Nasal cavity respiratory epithelium epithelial cell of viscerocranial mucosa (primary cell): ENCODE measurements around the gene KRTAP23-1. TPM values are rescaled to one million over a fixed set of nuclear protein-coding genes. Genes with fewer than 3 reads are reported as not detected.

ENCODE experiments used
- total RNA-seq: library from RNA; depleted of rRNA; stranded (reverse); fragments of >200 nt; gene quantifications from 2 replicates; pipeline ENCODE4 v1.2.3, GENCODE V29; 2014

Gene KRTAP23-1
- not detected in 2 replicates for total RNA-seq

DNA sequence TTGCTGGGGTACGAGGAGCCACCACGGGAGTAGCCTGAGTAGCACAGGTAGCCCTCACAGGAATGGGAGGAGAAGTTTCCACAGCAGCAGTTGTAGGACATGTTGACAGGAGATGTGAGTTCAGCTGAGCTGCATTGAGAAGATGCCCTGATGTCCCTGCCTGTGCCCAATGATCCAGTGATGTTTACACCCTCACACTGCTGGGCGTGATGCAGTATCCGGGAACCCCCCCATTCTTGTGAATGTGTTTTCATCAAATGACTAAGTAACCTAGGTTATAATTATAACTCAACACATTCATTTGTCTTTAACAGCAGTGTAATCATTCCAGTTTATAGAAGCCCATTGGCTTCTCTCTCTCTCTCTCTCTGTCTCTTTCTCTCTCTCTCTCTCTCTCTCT lies at the start of gene KRTAP23-1:
KRTAP23-1 (minus strand) TSS at position 101 of the 400 bp plus-strand sequence; CDS start at position 101, 0 bp downstream.

GRCh38 chr21:30395731-30396130 lies 47.3 kb upstream of the KRTAP23-1 start, which contains the start of gene KRTAP13-1:
Gene KRTAP13-1 (plus strand): TSS chr21:30396031. CDS start chr21:30396087, 56 bp downstream.

GRCh38 chr21:30372139-30372770 lies 23.8 kb upstream of the KRTAP23-1 start, which contains the start of gene KRTAP13-2:
Gene KRTAP13-2 (minus strand): TSS chr21:30372271. CDS start chr21:30372213, 58 bp downstream.

GRCh38 chr21:30337276-30337744 lies 11.1 kb downstream of the KRTAP23-1 start, which contains the start of gene KRTAP27-1:
Gene KRTAP27-1 (minus strand): TSS chr21:30337694. CDS start chr21:30337668, 26 bp downstream.

GRCh38 chr21:30320215-30320614 lies 28.2 kb downstream of the KRTAP23-1 start, which contains the start of gene KRTAP26-1:
Gene KRTAP26-1 (minus strand): TSS chr21:30320315. CDS start chr21:30320035, 280 bp downstream.

Other genes with a start within 250 kb of the KRTAP23-1 start
- gene CLDN17, start 181.8 kb downstream of the KRTAP23-1 start, total RNA-seq = 1.4 TPM in 1 of 2 replicates, not detected in the other
- 0.14 TPM in 1 of 2 replicates, not detected in the other for gene CLDN8, start 132.5 kb downstream of the KRTAP23-1 start, total RNA-seq
- gene KRTAP24-1, start 65.7 kb downstream of the KRTAP23-1 start, total RNA-seq = not detected in 2 replicates
- not detected in 2 replicates for gene KRTAP25-1, start 59.1 kb downstream of the KRTAP23-1 start, total RNA-seq
- gene KRTAP26-1, start 28.3 kb downstream of the KRTAP23-1 start, total RNA-seq = not detected in 2 replicates
- gene KRTAP27-1, start 10.9 kb downstream of the KRTAP23-1 start, total RNA-seq = not detected in 2 replicates
- not detected in 2 replicates for gene KRTAP13-2, start 23.7 kb upstream of the KRTAP23-1 start, total RNA-seq
- gene KRTAP13-1, start 47.4 kb upstream of the KRTAP23-1 start, total RNA-seq = not detected in 2 replicates
- gene KRTAP13-3, start 77.3 kb upstream of the KRTAP23-1 start, total RNA-seq = not detected in 2 replicates
- not detected in 2 replicates for gene KRTAP13-4, start 81.6 kb upstream of the KRTAP23-1 start, total RNA-seq
- gene KRTAP15-1, start 91.7 kb upstream of the KRTAP23-1 start, total RNA-seq = not detected in 2 replicates
- not detected in 2 replicates for gene KRTAP19-1, start 131.8 kb upstream of the KRTAP23-1 start, total RNA-seq
- not detected in 2 replicates for gene KRTAP19-2, start 138.8 kb upstream of the KRTAP23-1 start, total RNA-seq
- gene KRTAP19-3, start 143.4 kb upstream of the KRTAP23-1 start, total RNA-seq = not detected in 2 replicates
- gene KRTAP19-4, start 148.6 kb upstream of the KRTAP23-1 start, total RNA-seq = not detected in 2 replicates
- gene KRTAP19-5, start 153.5 kb upstream of the KRTAP23-1 start, total RNA-seq = not detected in 2 replicates
- gene KRTAP19-6, start 193.3 kb upstream of the KRTAP23-1 start, total RNA-seq = not detected in 2 replicates
- gene KRTAP19-7, start 212.7 kb upstream of the KRTAP23-1 start, total RNA-seq = not detected in 2 replicates
- not detected in 2 replicates for gene KRTAP22-2, start 241.8 kb upstream of the KRTAP23-1 start, total RNA-seq
- not detected in 2 replicates for gene KRTAP6-3, start 243.8 kb upstream of the KRTAP23-1 start, total RNA-seq